NK-92 treated with Interleukin-12 subunit alpha and Interleukin-12 subunit beta, amount 100 ng/mL, for 24 hours (cell line): ENCODE measurements around the gene OGFR.
"Not testable (repeated sequence)": the region's sequence is repeated elsewhere in the genome, so short reads cannot be mapped to it uniquely, and the experiment has no call there.

Source experiments
- DNase-seq: peaks from one replicate; lab custom pipeline; 2025; lab: John Stamatoyannopoulos, UW

OGFR gene

GRCh38 chr20:62839816-62840215 is 35.2 kb downstream of the OGFR start:
- no peak for DNase-seq

GRCh38 chr20:62840244-62841197 is 35.9 kb downstream of the OGFR start:
- no peak for DNase-seq

DNA sequence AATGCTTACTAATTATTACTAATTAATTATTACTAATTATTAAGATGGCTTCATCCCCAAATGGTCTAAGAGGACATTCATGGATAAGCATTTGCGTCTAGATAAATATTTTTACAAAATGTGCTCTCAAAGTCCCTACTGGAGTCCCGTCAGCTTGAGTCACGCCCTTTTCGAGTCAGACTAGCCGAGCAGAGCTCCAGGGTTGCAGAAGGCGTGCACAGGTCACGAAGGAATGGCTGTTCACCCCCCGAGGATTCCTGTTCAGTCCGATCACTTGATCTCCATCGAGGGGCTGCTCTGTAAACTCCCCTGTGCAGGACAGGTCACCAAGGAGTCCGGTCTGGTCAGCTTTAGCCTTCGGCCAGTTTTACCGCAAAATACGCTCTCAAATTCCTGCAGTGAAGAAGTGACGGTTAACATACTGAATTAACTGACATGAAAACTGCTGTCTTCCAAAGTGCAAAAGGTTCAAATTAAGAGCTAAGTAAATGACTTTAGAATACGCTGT is 37.1 kb downstream of the OGFR start:
- no peak for DNase-seq

- no peak for DNase-seq
These were observed 39.0 kb downstream of the OGFR start for GRCh38 chr20:62843656-62844055.

DNA sequence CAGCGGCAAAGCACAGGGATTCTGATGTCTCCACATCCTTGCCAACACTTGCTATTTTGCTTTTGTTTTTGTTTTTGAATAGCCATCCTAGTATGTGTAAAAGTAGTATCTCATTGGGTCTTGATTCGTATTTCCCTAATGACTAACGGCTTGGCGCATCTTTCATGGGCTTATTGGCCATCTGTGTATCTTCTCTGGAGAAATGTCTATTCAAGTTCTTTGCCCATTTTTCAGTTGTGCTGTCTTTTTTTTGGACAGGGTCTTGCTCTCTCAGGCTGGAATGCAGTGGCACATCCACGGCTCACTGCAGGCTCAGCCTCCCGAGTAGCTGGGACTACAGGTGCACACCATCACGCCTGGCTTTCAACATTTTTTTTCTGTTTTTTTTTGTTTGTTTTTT is 39.5 kb downstream of the OGFR start:
- no peak for DNase-seq

DNA sequence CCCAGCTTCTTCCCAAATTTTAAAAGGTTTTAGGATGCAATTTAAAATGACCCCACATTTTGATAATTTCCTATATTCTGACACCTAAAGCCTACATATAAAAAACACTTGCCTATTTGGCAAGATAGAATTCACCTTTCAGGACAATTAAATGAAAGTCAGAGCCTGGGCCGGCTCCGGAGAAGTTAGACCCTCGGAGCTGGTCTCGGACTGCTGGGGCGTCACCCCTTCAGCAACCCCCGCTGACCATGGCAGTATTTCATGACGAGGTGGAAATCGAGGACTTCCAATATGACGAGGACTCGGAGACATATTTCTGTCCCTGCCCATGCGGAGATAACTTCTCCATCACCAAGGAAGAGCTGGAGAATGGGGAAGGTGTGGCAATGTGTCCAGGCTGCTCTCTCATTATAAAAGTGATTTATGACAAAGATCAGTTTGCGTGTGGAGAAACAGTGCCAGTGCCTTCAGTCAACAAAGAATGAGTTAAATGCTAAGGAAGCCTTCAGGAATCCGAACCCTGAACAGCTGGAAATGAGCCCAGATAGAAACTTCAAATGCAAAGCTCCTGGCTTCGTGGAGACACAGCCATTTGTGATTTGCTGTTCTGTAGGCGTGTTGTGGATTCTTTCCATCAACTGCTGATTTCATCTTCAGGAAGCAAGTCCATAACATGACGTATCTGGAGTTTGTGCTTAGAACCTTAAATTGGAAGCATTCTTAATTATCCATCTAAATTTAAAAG is 41.0 kb downstream of the OGFR start:
- DNase-seq: no peak

- DNase-seq: no peak
These were observed 41.7 kb downstream of the OGFR start for GRCh38 chr20:62846166-62846890.

DNA sequence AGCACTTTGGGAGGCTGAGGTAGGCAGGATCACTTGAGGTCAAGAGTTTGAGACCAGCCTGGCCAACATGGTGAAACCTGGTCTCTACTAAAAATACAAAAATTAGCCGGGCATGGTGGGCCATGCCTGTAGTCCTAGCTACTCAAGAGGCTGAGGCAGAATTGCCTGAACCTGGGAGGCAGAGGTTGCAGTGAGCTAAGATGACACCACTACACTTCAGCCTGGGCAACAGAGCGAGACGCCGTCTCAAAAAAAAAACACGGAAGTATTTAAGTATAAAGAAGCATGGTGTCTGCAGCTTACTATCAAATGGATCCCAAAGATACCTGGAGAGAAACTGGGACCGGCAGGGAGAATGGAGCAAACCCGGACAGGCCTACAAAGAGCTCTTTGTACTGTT is 44.3 kb downstream of the OGFR start:
- DNase-seq: not testable (repeated sequence)

DNA sequence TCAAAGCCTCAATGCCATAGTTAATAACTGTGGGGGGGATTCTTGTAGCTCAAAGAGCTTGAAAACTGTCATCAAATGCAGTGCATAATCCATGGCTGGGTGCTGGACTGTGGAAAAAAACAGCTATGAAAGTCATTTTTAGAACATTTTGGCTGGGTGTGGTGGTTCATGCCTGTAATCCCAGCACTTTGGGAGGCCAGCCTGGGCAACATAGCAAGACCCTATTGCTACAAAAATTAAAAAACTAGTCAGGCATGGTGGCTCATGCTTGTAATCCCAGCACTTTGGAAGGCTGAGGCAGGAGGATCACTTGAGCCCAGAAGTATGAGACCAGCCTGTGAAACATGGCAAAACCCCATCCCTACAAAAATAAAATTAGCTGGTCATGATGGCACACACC is 44.8 kb downstream of the OGFR start:
- no peak for DNase-seq

- no peak for DNase-seq
These were observed 45.8 kb downstream of the OGFR start for GRCh38 chr20:62850333-62850974.

DNA sequence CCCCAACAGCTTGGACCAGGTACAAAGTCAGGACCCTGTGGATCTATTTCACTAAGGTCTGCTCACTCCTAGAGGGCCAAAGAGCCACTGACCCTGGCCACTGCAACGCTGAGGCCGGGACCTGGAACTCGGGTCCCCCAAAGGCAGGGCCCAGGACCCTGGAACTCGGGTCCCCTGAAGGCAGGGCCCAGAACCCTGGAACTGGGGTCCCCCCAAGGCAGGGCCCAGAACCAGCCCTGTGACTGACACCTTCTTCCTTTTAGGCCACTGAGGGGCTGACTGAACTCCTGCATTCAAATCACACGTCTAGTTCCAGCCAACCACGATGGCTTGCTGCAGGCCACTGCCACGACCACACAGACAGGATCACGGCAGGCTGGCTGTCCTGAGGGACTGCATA is 47.6 kb downstream of the OGFR start:
- no peak for DNase-seq

DNA sequence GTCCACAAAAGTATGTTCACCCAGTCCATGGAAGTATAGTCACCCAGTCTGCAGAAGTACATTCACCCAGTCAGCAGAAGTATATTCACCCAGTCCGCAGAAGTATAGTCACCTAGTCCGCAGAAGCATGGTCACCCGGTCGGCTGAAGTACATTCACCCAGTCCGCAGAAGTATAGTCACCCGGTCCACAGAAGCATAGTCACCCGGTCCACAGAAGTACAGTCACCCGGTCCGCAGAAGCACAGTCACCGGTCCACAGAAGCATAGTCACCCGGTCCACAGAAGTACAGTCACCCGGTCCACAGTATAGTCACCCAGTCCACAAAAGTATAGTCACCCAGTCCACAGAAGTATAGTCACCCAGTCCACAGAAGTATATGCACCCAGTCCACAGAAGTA is 48.2 kb downstream of the OGFR start:
- DNase-seq: no peak

- not testable (repeated sequence) for DNase-seq
These were observed 48.7 kb downstream of the OGFR start for GRCh38 chr20:62853304-62853703.

DNA sequence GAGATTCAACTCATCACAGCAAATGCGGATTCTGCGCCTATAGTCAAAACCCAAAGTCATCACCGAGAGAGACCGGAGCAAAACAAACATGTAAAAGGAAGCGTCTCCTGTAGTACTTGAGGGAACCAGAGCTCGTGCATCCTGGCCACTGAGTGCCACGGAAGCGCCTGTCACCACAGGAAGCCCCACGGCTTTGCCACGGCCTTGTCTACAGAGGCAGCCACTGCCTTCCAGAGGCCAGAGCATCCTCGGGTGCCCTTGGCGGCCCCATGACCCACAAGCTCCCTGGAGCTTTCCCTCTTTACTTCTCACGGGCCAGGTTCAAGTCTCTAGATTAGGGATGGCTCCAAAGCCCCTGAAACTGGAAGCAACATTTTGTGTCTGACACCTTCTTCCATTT is 49.5 kb downstream of the OGFR start:
- DNase-seq: no peak

DNA sequence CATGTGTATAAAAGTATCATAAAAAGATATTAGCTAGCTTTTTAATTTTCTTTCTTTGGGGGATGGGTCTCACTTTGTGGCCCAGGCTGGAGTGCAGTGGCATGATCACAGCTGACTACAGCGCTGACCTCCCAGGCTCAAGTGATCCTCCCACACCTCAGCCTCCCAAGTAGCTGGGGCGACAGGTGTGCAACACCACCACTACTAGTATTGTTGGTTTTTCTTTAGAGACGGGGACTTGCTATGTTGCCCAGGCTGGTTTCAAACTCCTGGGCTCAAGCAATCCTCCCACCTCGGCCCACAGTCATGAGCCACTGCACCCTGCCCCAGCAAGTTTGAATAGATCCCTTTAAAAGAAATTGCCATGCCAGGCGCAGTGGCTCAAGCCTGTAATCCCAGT is 50.5 kb downstream of the OGFR start:
- DNase-seq: no peak

- no peak for DNase-seq
These were observed 52.4 kb downstream of the OGFR start for GRCh38 chr20:62856931-62857619.

DNA sequence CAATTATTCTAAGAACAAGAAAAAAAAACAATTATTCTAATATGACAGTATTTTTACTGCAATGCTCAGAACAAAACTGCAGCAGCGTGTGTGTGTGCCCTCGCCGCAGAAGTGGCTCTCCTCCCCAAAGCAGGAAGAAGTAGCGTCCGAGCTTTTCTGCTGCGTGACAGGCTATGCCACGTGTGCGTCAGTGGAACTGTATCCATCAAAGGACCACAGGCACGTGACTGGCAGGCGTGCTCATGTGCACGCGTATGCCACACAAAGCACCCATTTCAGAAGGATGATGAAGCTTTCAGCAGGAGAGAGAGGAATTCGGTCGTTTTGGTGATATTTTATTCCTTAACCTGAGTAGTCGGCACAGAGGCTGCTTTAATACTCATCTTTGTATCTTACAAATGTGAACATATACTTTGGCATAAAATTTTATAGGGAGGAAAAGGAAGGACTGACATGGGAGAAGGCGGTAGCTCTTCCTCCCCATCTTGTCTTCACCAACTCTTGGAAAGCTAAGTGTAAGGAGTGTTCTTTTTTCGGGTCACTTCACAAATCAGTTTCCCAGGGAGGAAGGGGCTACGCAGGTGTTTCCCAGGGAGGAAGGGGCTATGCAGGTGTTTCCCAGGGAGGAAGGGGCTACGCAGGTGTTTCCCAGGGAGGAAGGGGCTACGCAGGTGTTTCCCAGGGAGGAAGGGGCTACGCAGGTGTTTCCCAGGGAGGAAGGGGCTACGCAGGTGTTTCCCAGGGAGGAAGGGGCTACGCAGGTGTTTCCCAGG is 53.6 kb downstream of the OGFR start:
- DNase-seq: no peak

DNA sequence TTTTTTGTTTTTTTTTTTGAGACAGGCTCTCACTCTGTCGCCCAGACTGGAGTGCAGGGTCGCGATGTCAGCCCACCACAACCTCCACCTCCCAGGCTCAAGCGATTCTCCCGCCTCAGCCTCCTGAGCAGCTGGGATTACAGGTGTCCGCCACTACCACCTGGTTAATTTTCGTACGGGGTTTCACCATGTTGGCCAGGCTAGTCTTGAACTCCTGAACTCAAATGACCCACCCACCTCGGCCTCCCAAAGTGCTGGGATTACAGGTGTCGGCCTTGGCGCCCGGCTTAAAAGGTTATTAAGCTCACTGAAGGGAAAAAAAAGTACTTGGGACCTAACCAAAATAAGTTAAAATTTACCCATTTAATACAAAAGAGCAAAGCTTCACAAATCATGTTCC is 55.1 kb downstream of the OGFR start:
- DNase-seq: no peak

DNA sequence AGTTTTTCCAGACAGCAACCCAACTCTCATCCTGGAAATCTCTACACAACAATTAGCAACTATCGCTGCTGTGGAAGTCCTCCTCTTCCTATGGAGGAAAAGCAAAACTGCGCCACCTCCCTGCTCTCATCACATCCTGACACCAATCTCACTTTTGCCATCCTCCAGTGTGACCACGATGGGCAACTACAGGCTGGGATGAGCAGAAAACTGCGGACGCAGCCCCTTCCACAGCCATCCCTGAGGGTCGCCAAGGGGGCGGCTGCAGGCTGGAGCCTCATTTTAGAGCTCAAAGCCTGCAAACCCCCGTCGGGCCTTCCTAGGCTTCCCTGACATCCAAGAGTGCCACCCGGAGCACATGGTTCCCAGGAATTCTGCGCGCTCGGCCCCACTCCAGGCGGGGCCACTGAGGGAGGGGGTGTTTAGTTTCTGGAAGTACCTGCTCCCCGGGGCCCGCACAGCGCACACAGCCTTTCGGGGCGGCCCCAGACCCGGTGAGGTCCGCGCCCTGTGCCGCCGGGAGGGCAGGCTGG is 55.8 kb downstream of the OGFR start:
- no peak for DNase-seq
